Measurements from ENCODE around the gene DNAAF3. TPM values are rescaled to one million over a fixed set of nuclear protein-coding genes. Genes with fewer than 3 reads are reported as not detected.

DNAAF3 gene
- total RNA-seq, 4 donors from 2014 or later, result 0.83 TPM; not detected in 3

GRCh38 chr19:55198651-55199050 lies 32.2 kb upstream of the DNAAF3 start:
- Histone ChIP-seq H3K27ac (replicated peaks in 1 of 4) (no peak overlapping the region), H3K9me3 (no peaks in the 10 kb centered on the region), H3K4me1 (no peaks in the 10 kb centered on the region), H3K4me3 (no peak overlapping the region), H3K36me3 (no peaks in the 10 kb centered on the region), H3K27me3 (peaks cover 0 to 57% (median 0%) of the 10 kb centered on the region in 4 donors)
- WGBS, result 61% methylated on average over 3 of the region's 5 CpGs
- intact Hi-C loops (cut with DNase I), result no loop called here
- DNase-seq (ENCODE audit: extremely low spot score), result no peak
- TF ChIP-seq EP300 (IDR thresholded peaks at IDR 0.05) (no peak), POLR2AphosphoS5 (IDR thresholded peaks at IDR 0.05) (no peak), CTCF (IDR thresholded peaks at IDR 0.05) (no peak), POLR2A (IDR thresholded peaks at IDR 0.05; ENCODE audit: low read depth) (no peak)

GRCh38 chr19:55197528-55197927 lies 31.1 kb upstream of the DNAAF3 start:
- no peaks in the 10 kb centered on the region for H3K36me3 ChIP-seq
- TF ChIP-seq CTCF (IDR thresholded peaks at IDR 0.05), result no peak
- no peak for TF ChIP-seq POLR2AphosphoS5 (IDR thresholded peaks at IDR 0.05)
- no peak for TF ChIP-seq POLR2A (IDR thresholded peaks at IDR 0.05; ENCODE audit: low read depth)
- TF ChIP-seq EP300 (IDR thresholded peaks at IDR 0.05), result no peak
- H3K4me1 ChIP-seq, result no peaks in the 10 kb centered on the region
- H3K4me3 ChIP-seq, result no peak overlapping the region
- WGBS, result 53% methylated on average over 4 of the region's 4 CpGs
- peaks cover 0 to 66% (median 0%) of the 10 kb centered on the region in 4 donors for H3K27me3 ChIP-seq
- no peak for DNase-seq (ENCODE audit: extremely low spot score)
- no peak overlapping the region for H3K27ac ChIP-seq (replicated peaks in 1 of 4)
- H3K9me3 ChIP-seq, result no peaks in the 10 kb centered on the region
- intact Hi-C loops (cut with DNase I), result no loop called here

GRCh38 chr19:55196803-55197202 lies 30.4 kb upstream of the DNAAF3 start:
- no peaks in the 10 kb centered on the region for H3K36me3 ChIP-seq
- no peak for DNase-seq (ENCODE audit: extremely low spot score)
- H3K9me3 ChIP-seq, result no peaks in the 10 kb centered on the region
- TF ChIP-seq CTCF (IDR thresholded peaks at IDR 0.05) (no peak), EP300 (IDR thresholded peaks at IDR 0.05) (no peak), POLR2AphosphoS5 (IDR thresholded peaks at IDR 0.05) (no peak), POLR2A (IDR thresholded peaks at IDR 0.05; ENCODE audit: low read depth) (no peak)
- intact Hi-C loops (cut with DNase I), result no loop called here
- 84% methylated on average over 10 of the region's 10 CpGs for WGBS
- peaks cover 0 to 72% (median 0%) of the 10 kb centered on the region in 4 donors for H3K27me3 ChIP-seq
- H3K4me1 ChIP-seq, result no peaks in the 10 kb centered on the region
- H3K4me3 ChIP-seq, result no peak overlapping the region
- no peak overlapping the region for H3K27ac ChIP-seq (replicated peaks in 1 of 4)

GRCh38 chr19:55193481-55193880 lies 27.1 kb upstream of the DNAAF3 start:
- WGBS, result 81% methylated on average over 12 of the region's 12 CpGs
- no peak overlapping the region for H3K27ac ChIP-seq (replicated peaks in 1 of 4)
- no peak for DNase-seq (ENCODE audit: extremely low spot score)
- no peak overlapping the region for H3K4me3 ChIP-seq
- intact Hi-C loops (cut with DNase I), result no loop called here
- H3K4me1 ChIP-seq, result no peaks in the 10 kb centered on the region
- peaks cover 0 to 56% (median 0%) of the 10 kb centered on the region in 4 donors for H3K27me3 ChIP-seq
- no peaks in the 10 kb centered on the region for H3K36me3 ChIP-seq
- TF ChIP-seq POLR2AphosphoS5 (IDR thresholded peaks at IDR 0.05), result no peak
- TF ChIP-seq EP300 (IDR thresholded peaks at IDR 0.05), result no peak
- TF ChIP-seq POLR2A (IDR thresholded peaks at IDR 0.05; ENCODE audit: low read depth), result no peak
- TF ChIP-seq CTCF (IDR thresholded peaks at IDR 0.05), result no peak
- no peaks in the 10 kb centered on the region for H3K9me3 ChIP-seq

GRCh38 chr19:55189403-55189835 lies 23.0 kb upstream of the DNAAF3 start:
- peaks cover 0 to 63% (median 4%) of the 10 kb centered on the region in 4 donors for H3K27me3 ChIP-seq
- H3K27ac ChIP-seq (replicated peaks in 1 of 4), result peak overlapping the region in 2 of 4 donors; percentile 11 to 51
- TF ChIP-seq EP300 (IDR thresholded peaks at IDR 0.05), result no peak
- no peak for TF ChIP-seq CTCF (IDR thresholded peaks at IDR 0.05)
- TF ChIP-seq POLR2A (IDR thresholded peaks at IDR 0.05; ENCODE audit: low read depth), result no peak
- TF ChIP-seq POLR2AphosphoS5 (IDR thresholded peaks at IDR 0.05), result no peak
- no peak overlapping the region for H3K4me3 ChIP-seq
- no peaks in the 10 kb centered on the region for H3K9me3 ChIP-seq
- 63% methylated on average over 15 of the region's 15 CpGs for WGBS
- H3K4me1 ChIP-seq, result no peaks in the 10 kb centered on the region
- H3K36me3 ChIP-seq, result no peaks in the 10 kb centered on the region
- no peak for DNase-seq (ENCODE audit: extremely low spot score)
- intact Hi-C loops (cut with DNase I), result no loop called here

Measured in esophagus muscularis mucosa (tissue), 4 donors.